ENCODE data around the gene GIMAP4. TPM values are rescaled to one million over a fixed set of nuclear protein-coding genes. Genes with fewer than 3 reads are reported as not detected.

Gene GIMAP4
- total and polyA plus RNA-seq, 2 donors (not counting 3 experiments of a cell fraction or from before 2014, with no cell fraction given) = 56.6 to 168 TPM

GRCh38 chr7:150556521-150557138, 10.6 kb upstream of the GIMAP4 start:
- peaks cover 4% of the 10 kb centered on the region for H3K9me3 ChIP-seq (replicated peaks; ENCODE audit: control insufficient read depth, insufficient read depth, low read length)
- CTCF ChIA-PET = no interaction called here
- FAIRE-seq = no peak
- H3K9ac ChIP-seq (replicated peaks; ENCODE audit: extremely low read depth, insufficient read depth, low read length) = no peak overlapping the region
- intact Hi-C loops (cut with micrococcal nuclease) = no loop called here
- H2AFZ ChIP-seq (ENCODE audit: low read depth, low read length) = peak overlapping the region; percentile 85
- no peaks in the 10 kb centered on the region for H3K36me3 ChIP-seq (ENCODE audit: control insufficient read depth in 2 of 2, extremely low read depth in 1 of 2, insufficient read depth in 2 of 2, low read length in 2 of 2)
- TF ChIP-seq FOS (IDR thresholded peaks at IDR 0.05; ENCODE audit: borderline replicate concordance, insufficient read depth, low read length) = no peak
- no peak for TF ChIP-seq JUN (IDR thresholded peaks at IDR 0.05; ENCODE audit: borderline replicate concordance, insufficient read depth, insufficient read length, low read depth)
- TF ChIP-seq MAX (IDR thresholded peaks at IDR 0.05; ENCODE audit: insufficient read depth, insufficient read length) = no peak
- peak; percentile 40 for TF ChIP-seq GATA2 (IDR thresholded peaks at IDR 0.05; ENCODE audit: insufficient read depth, insufficient read length, low read depth, low read length)
- H3K4me1 ChIP-seq (ENCODE audit: control insufficient read depth, extremely low read depth, insufficient read depth, low read length) = peaks cover 6% of the 10 kb centered on the region
- DNase-seq (ENCODE audit: low read depth, low spot score) = peak; percentile 14
- dilution Hi-C loops (cut with MboI; ENCODE audit: extremely low pct_ligation_motif_present, low sequenced_read_pairs) = no loop called here
- H3K27ac ChIP-seq (ENCODE audit: insufficient read depth, low read depth, low read length) = no peak overlapping the region
- H3K4me3 ChIP-seq (replicated peaks in 1 of 3; ENCODE audit: insufficient read depth in 1 of 3, low read depth in 1 of 3, low read length in 3 of 3) = no peak overlapping the region
- H3K9me1 ChIP-seq (replicated peaks; ENCODE audit: control insufficient read depth, extremely low read depth, insufficient read depth, low read length) = no peaks in the 10 kb centered on the region
- H3K79me2 ChIP-seq (ENCODE audit: control insufficient read depth, insufficient read depth, low read length) = no peaks in the 10 kb centered on the region
- H3K27me3 ChIP-seq (ENCODE audit: control insufficient read depth in 2 of 2, insufficient read depth in 2 of 2, low read length in 2 of 2) = no peaks in the 10 kb centered on the region
- H3K4me2 ChIP-seq (ENCODE audit: insufficient read depth, low read length) = no peak overlapping the region
- H4K20me1 ChIP-seq (replicated peaks; ENCODE audit: control insufficient read depth, extremely low read depth, insufficient read depth, low read length) = no peaks in the 10 kb centered on the region
- BruUV-seq (replicated peaks) = no TSS peak
- POLR2A ChIA-PET = no interaction called here

- dilution Hi-C loops (cut with MboI; ENCODE audit: extremely low pct_ligation_motif_present, low sequenced_read_pairs) = no loop called here
- FAIRE-seq = no peak
- no TSS peak for BruUV-seq (replicated peaks)
Observed at GRCh38 chr7:150560486-150560885, 6.7 kb upstream of the GIMAP4 start.

More at GRCh38 chr7:150560486-150560885, 6.7 kb upstream of the GIMAP4 start:
- Histone ChIP-seq H3K4me3 (replicated peaks in 1 of 3; ENCODE audit: insufficient read depth in 1 of 3, low read depth in 1 of 3, low read length in 3 of 3) (no peak overlapping the region), H3K4me2 (ENCODE audit: insufficient read depth, low read length) (no peak overlapping the region), H3K9me3 (replicated peaks; ENCODE audit: control insufficient read depth, insufficient read depth, low read length) (peaks cover 4% of the 10 kb centered on the region), H3K27ac (ENCODE audit: insufficient read depth, low read depth, low read length) (no peak overlapping the region), H2AFZ (ENCODE audit: low read depth, low read length) (no peak overlapping the region), H3K79me2 (ENCODE audit: control insufficient read depth, insufficient read depth, low read length) (no peaks in the 10 kb centered on the region), H3K36me3 (ENCODE audit: control insufficient read depth in 2 of 2, extremely low read depth in 1 of 2, insufficient read depth in 2 of 2, low read length in 2 of 2) (no peaks in the 10 kb centered on the region), H3K27me3 (ENCODE audit: control insufficient read depth in 2 of 2, insufficient read depth in 2 of 2, low read length in 2 of 2) (no peaks in the 10 kb centered on the region), H3K9ac (replicated peaks; ENCODE audit: extremely low read depth, insufficient read depth, low read length) (no peak overlapping the region), H3K9me1 (replicated peaks; ENCODE audit: control insufficient read depth, extremely low read depth, insufficient read depth, low read length) (no peaks in the 10 kb centered on the region), H4K20me1 (replicated peaks; ENCODE audit: control insufficient read depth, extremely low read depth, insufficient read depth, low read length) (no peaks in the 10 kb centered on the region), H3K4me1 (ENCODE audit: control insufficient read depth, extremely low read depth, insufficient read depth, low read length) (peaks cover 35% of the 10 kb centered on the region)
- intact Hi-C loops (cut with micrococcal nuclease) = loop anchor here (5.0 to 10.0 kb wide), 3 partner anchors 93 to 424 kb away; partner anchors contain the start of gene ZNF775
- ChIA-PET CTCF (interaction anchor here (0.6 kb wide), 1 partner anchor 112 kb away, joined by 3 read pairs; no protein-coding TSS in a partner anchor), POLR2A (no interaction called here)
- TF ChIP-seq JUN (IDR thresholded peaks at IDR 0.05; ENCODE audit: borderline replicate concordance, insufficient read depth, insufficient read length, low read depth) (no peak), CTCF (IDR thresholded peaks at IDR 0.05; ENCODE audit: extremely low read depth in 1 of 2, insufficient read depth in 1 of 2, low read depth in 1 of 2, low read length in 2 of 2) (no peak), EZH2 (IDR thresholded peaks at IDR 0.05; ENCODE audit: borderline replicate concordance, low read depth, low read length, severe bottlenecking) (no peak), POLR2AphosphoS5 (IDR thresholded peaks at IDR 0.05; ENCODE audit: insufficient read depth, low read depth, low read length) (no peak), POLR2A (IDR thresholded peaks at IDR 0.05; ENCODE audit: low read depth, low read length) (no peak), MYC (IDR thresholded peaks at IDR 0.05; ENCODE audit: low read depth, low read length) (no peak), MAX (IDR thresholded peaks at IDR 0.05; ENCODE audit: insufficient read depth, insufficient read length) (no peak), GATA2 (IDR thresholded peaks at IDR 0.05; ENCODE audit: insufficient read depth, insufficient read length, low read depth, low read length) (no peak), FOS (IDR thresholded peaks at IDR 0.05; ENCODE audit: borderline replicate concordance, insufficient read depth, low read length) (no peak)
- DNase-seq (ENCODE audit: low read depth, low spot score) = no peak

Measured in endothelial cell of umbilical vein (primary cell).